Nephron progenitor cell (in vitro differentiated cells): ENCODE results near the gene MMRN2.
A peak's percentile ranks its signal among the peaks of the same experiment; 100 is the strongest.
"Not testable (repeated sequence)": the region's sequence is repeated elsewhere in the genome, so short reads cannot be mapped to it uniquely, and the experiment has no call there.

Source experiments
- DNase-seq: peaks from one replicate; pipeline ENCODE4 v3.0.0; 2021
- H3K27ac Mint-ChIP-seq: 2 replicates; pipeline ENCODE4 v1.8.0; 2021; ENCODE audit warnings: mild to moderate bottlenecking, moderate library complexity, mixed read lengths
- H3K27me3 Mint-ChIP-seq: 2 replicates; pipeline ENCODE4 v1.8.0; 2021; ENCODE audit warnings: mild to moderate bottlenecking, low read depth, mixed read lengths; ENCODE audit not compliant: poor library complexity
- H3K36me3 Mint-ChIP-seq: 2 replicates; pipeline ENCODE4 v1.8.0; 2021; ENCODE audit warnings: low read depth, mixed read lengths
- H3K4me1 Mint-ChIP-seq: 2 replicates; pipeline ENCODE4 v1.8.0; 2021; ENCODE audit warnings: mixed read lengths
- H3K4me3 Mint-ChIP-seq: 2 replicates; pipeline ENCODE4 v1.8.0; 2021; ENCODE audit warnings: mild to moderate bottlenecking, moderate library complexity, mixed read lengths
- H3K9me3 Mint-ChIP-seq: 2 replicates; pipeline ENCODE4 v1.8.0; 2021; ENCODE audit warnings: mild to moderate bottlenecking, moderate library complexity, mixed read lengths
- TF ChIP-seq, protein P1 (sequence below): fragments of 200-600 bp; sonication (generic); IDR thresholded peaks from 2 replicates; pipeline ENCODE4 v1.5.0; 2021; ENCODE audit warnings: antibody characterized with exemption

MMRN2 gene

DNA sequence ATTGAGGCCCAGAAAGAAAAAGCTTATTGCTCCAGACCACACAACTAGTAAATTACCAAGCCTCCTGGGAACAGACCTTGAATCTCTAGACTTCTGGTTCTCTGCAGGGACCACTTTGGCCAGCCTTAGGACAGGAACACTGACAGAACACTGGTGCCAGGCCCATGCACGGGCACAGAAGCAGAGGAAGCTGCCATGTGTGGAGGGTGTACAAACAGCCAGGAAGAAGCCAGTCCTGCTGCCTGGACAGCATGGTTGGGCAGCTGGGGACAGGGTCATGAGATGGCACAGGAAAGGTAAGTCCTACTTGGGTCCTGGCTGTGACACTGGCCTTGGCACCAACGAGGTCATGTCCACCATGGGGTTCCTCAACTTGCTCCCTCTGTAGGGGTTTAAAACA is 19.2 kb downstream of the MMRN2 start:
- peaks cover 5% of the 10 kb centered on the region for H3K36me3 Mint-ChIP-seq
- TF ChIP-seq, protein P1, sequence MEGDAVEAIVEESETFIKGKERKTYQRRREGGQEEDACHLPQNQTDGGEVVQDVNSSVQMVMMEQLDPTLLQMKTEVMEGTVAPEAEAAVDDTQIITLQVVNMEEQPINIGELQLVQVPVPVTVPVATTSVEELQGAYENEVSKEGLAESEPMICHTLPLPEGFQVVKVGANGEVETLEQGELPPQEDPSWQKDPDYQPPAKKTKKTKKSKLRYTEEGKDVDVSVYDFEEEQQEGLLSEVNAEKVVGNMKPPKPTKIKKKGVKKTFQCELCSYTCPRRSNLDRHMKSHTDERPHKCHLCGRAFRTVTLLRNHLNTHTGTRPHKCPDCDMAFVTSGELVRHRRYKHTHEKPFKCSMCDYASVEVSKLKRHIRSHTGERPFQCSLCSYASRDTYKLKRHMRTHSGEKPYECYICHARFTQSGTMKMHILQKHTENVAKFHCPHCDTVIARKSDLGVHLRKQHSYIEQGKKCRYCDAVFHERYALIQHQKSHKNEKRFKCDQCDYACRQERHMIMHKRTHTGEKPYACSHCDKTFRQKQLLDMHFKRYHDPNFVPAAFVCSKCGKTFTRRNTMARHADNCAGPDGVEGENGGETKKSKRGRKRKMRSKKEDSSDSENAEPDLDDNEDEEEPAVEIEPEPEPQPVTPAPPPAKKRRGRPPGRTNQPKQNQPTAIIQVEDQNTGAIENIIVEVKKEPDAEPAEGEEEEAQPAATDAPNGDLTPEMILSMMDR, result no peak
- no peak overlapping the region for H3K4me3 Mint-ChIP-seq
- H3K27me3 Mint-ChIP-seq, result peaks cover 11% of the 10 kb centered on the region
- peaks cover 14% of the 10 kb centered on the region for H3K4me1 Mint-ChIP-seq
- DNase-seq, result no peak
- no peaks in the 10 kb centered on the region for H3K9me3 Mint-ChIP-seq
- no peak overlapping the region for H3K27ac Mint-ChIP-seq

GRCh38 chr10:86937502-86938154 is 19.8 kb downstream of the MMRN2 start:
- peaks cover 14% of the 10 kb centered on the region for H3K27me3 Mint-ChIP-seq
- TF ChIP-seq, protein P1, result no peak
- no peak overlapping the region for H3K27ac Mint-ChIP-seq
- H3K4me3 Mint-ChIP-seq, result no peak overlapping the region
- H3K36me3 Mint-ChIP-seq, result peaks cover 5% of the 10 kb centered on the region
- no peaks in the 10 kb centered on the region for H3K9me3 Mint-ChIP-seq
- no peak for DNase-seq
- peaks cover 14% of the 10 kb centered on the region for H3K4me1 Mint-ChIP-seq

DNA sequence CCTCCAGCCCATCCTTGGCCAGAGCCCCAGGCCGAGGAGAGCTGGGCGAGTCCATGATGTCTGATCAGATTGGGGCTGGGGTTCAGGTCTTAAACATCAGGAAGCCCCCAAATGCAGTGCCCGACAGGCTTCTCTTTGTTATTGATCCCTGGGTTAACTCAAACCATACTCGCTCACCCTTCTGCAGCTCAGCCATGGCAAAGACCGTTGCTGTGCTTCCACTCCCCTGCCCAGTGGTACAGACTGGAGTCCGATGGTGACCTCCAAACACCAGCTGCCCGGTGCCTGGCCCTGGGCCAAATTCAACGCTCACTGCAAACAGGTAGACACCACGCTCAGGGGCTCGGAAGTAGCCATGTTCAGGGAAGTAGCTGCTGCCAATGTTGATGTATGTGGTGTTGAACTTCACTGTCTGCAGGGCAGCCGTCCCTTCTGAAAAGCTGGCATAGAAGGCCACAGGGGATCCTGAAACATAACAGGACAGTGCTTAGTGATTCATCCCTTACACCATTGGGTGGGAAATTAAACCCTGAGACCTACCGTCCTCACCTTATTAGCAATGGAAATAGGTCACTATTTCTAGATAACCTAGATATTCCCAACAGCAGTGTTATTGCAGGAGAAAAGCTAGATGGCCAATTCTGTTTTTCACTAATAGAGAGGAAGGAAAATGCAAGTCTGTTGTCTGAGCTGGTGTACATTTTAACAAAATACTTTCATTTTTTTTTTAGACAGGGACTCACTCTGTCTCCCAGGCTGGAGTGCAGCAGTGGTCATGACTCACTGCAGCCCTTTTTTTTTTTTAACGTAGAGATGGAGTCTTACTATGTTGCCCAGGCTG is 20.5 kb downstream of the MMRN2 start:
- Mint-ChIP-seq H3K4me3 (no peak overlapping the region), H3K9me3 (no peaks in the 10 kb centered on the region), H3K4me1 (peaks cover 14% of the 10 kb centered on the region), H3K36me3 (peaks cover 6% of the 10 kb centered on the region), H3K27me3 (peaks cover 14% of the 10 kb centered on the region), H3K27ac (no peak overlapping the region)
- DNase-seq, result no peak
- TF ChIP-seq, protein P1, result no peak

- H3K4me3 Mint-ChIP-seq, H3K9me3 Mint-ChIP-seq, H3K4me1 Mint-ChIP-seq, DNase-seq: not testable (repeated sequence)
- Mint-ChIP-seq H3K36me3 (peaks cover 26% of the 10 kb centered on the region), H3K27me3 (peaks cover 11% of the 10 kb centered on the region), H3K27ac (peak overlapping the region; percentile 85)
Measured at GRCh38 chr10:86934162-86934711, 23.2 kb downstream of the MMRN2 start.

DNA sequence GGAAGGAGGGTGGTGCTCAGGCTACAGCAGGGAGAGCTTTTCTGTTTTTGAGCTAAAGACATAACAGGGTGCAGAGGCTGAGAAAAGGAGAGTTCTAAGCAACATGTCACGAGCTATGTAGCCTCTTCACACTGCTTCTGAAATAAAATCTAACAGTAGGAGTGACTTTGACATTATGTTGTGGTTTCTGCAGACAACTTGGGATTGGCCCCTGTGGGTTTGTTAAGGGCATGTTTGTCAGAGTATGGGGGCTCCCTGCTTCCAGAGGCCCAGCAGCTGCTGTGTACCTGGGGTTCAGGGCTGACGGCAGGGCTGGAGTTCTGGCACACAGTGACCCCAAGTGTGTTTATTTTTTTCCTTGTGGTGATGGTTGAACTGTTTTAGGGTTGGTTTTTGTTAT is 24.7 kb downstream of the MMRN2 start:
- peak overlapping the region; percentile 47 for H3K27ac Mint-ChIP-seq
- H3K27me3 Mint-ChIP-seq, result peaks cover 11% of the 10 kb centered on the region
- TF ChIP-seq, protein P1, result no peak
- DNase-seq, result no peak
- peaks cover 5% of the 10 kb centered on the region for H3K4me1 Mint-ChIP-seq
- peaks cover 31% of the 10 kb centered on the region for H3K36me3 Mint-ChIP-seq
- H3K4me3 Mint-ChIP-seq, result no peak overlapping the region
- no peaks in the 10 kb centered on the region for H3K9me3 Mint-ChIP-seq

DNA sequence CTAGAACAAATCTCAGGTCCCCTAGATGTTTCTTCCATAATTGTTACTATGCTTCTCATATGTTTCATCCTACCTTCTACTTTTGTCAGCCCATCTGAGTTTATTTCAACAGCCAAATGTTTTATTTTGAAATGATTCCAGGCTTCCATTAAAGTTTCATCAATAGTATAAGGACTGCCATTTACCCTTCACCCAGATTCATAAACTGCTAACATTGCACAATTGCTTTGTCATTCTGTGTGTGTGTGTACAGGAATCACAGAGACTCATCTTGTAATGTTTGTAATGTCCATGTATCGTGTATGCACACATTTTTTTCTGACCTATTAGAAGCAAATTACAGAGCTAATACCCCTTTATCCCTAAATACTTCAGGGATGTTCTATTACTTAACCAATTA is 25.5 kb downstream of the MMRN2 start:
- H3K4me3 Mint-ChIP-seq, result no peak overlapping the region
- H3K27me3 Mint-ChIP-seq, result peaks cover 7% of the 10 kb centered on the region
- TF ChIP-seq, protein P1, result no peak
- H3K27ac Mint-ChIP-seq, result peak overlapping the region; percentile 41
- H3K4me1 Mint-ChIP-seq, result peaks cover 5% of the 10 kb centered on the region
- no peaks in the 10 kb centered on the region for H3K9me3 Mint-ChIP-seq
- peaks cover 33% of the 10 kb centered on the region for H3K36me3 Mint-ChIP-seq
- DNase-seq, result no peak
